PC-3 (cell line): ENCODE measurements around the gene NTHL1. TPM values are rescaled to one million over a fixed set of nuclear protein-coding genes. Genes with fewer than 3 reads are reported as not detected.

Experiments used
- ATAC-seq: fragments of 200-7000 bp; cut with Tn5 transposase; 2 replicates; pipeline ENCODE4 v1.9.1; 2020; ENCODE audit warnings: mild to moderate bottlenecking, moderate library complexity
- BruUV-seq: library from RNA; stranded (reverse); fragments of 400-500 nt; replicated peaks from 2 replicates; lab custom pipeline; 2021; lab: Mats Ljungman, UMichigan
- CTCF ChIA-PET: fragments of 300-600 bp; sonication (Branson Sonifier 250); formaldehyde crosslinking; loops from one replicate; lab custom pipeline; 2022; ENCODE audit warnings: antibody characterized with exemption; lab: Charles Lee
- POLR2A ChIA-PET: fragments of 300-600 bp; sonication (Branson Sonifier 250); formaldehyde crosslinking; loops from one replicate; lab custom pipeline; 2022; ENCODE audit warnings: antibody characterized with exemption; ENCODE audit not compliant: unreplicated experiment; lab: Charles Lee
- DNase-seq: peaks from one replicate; pipeline ENCODE4 v3.0.0-alpha.2; 2015
- H2AFZ ChIP-seq: fragments of 300-600 bp; sonication (generic); 2 replicates; pipeline ENCODE4 v1.6.0; 2016; ENCODE audit warnings: antibody characterized with exemption, low read length
- H3F3A ChIP-seq: fragments of 300-600 bp; sonication (generic); one replicate; pipeline ENCODE4 v1.6.0; 2017; ENCODE audit warnings: antibody characterized with exemption, low read length, control low read depth, mild to moderate bottlenecking; ENCODE audit not compliant: unreplicated experiment
- H3K27ac ChIP-seq: fragments of 300-600 bp; sonication (generic); 2 replicates; pipeline ENCODE4 v1.5.1; 2016; ENCODE audit warnings: mild to moderate bottlenecking, low read length
- H3K27me3 ChIP-seq: fragments of 300-600 bp; sonication (generic); 2 replicates; pipeline ENCODE4 v1.6.1; 2016; ENCODE audit warnings: low read length, mixed read lengths
- H3K36me3 ChIP-seq: fragments of 300-600 bp; sonication (generic); 2 replicates; pipeline ENCODE4 v1.6.1; 2016; ENCODE audit warnings: low read depth, mixed run types, low read length, mixed read lengths
- H3K4me1 ChIP-seq: fragments of 300-600 bp; sonication (generic); 2 replicates; pipeline ENCODE4 v1.5.1; 2016; ENCODE audit warnings: low read length; ENCODE audit not compliant: insufficient read depth
- H3K4me2 ChIP-seq: fragments of 300-600 bp; sonication (generic); 2 replicates; pipeline ENCODE4 v1.6.0; 2016; ENCODE audit warnings: low read length
- H3K4me3 ChIP-seq: fragments of 300-600 bp; sonication (generic); 2 replicates; pipeline ENCODE4 v1.5.1; 2016; ENCODE audit warnings: mild to moderate bottlenecking, low read length, mixed read lengths
- H3K79me2 ChIP-seq: fragments of 300-600 bp; sonication (generic); 2 replicates; pipeline ENCODE4 v1.6.1; 2017; ENCODE audit warnings: low read length, mixed read lengths
- H3K9ac ChIP-seq: fragments of 300-600 bp; sonication (generic); 2 replicates; pipeline ENCODE4 v1.6.0; 2016; ENCODE audit warnings: mild to moderate bottlenecking, low read length
- H3K9me2 ChIP-seq: fragments of 300-600 bp; sonication (generic); replicated peaks from 2 replicates; pipeline ENCODE4 v1.6.1; 2016; ENCODE audit warnings: mixed run types, low read length, mixed read lengths
- H3K9me3 ChIP-seq: fragments of 300-600 bp; sonication (generic); 2 replicates; pipeline ENCODE4 v1.6.1; 2016; ENCODE audit warnings: low read length, mixed read lengths
- H4K20me1 ChIP-seq: fragments of 300-600 bp; sonication (generic); 2 replicates; pipeline ENCODE4 v1.6.1; 2016; ENCODE audit warnings: low read length, mixed read lengths
- CTCF ChIP-seq: fragments of 300-600 bp; sonication (generic); conservative IDR thresholded peaks from 2 replicates; pipeline ENCODE4 v1.5.1; 2017; ENCODE audit warnings: antibody characterized with exemption, low read depth, mild to moderate bottlenecking, low read length
- EZH2 ChIP-seq: fragments of 300-600 bp; sonication (generic); IDR thresholded peaks from one replicate; pipeline ENCODE4 v1.6.1; 2017; ENCODE audit warnings: antibody characterized with exemption, mild to moderate bottlenecking, low read length; ENCODE audit not compliant: unreplicated experiment
- EZH2phosphoT487 ChIP-seq: fragments of 300-600 bp; sonication (generic); IDR thresholded peaks from 2 replicates; pipeline ENCODE4 v1.6.1; 2018; ENCODE audit warnings: mild to moderate bottlenecking, antibody characterized with exemption, low read length, borderline replicate concordance
- intact Hi-C: fragments of 100-400 bp; cut with micrococcal nuclease; formaldehyde crosslinking; loops from 2 replicates; pipeline ENCODE4 v1.9.0; 2023
- total RNA-seq: library from RNA; depleted of rRNA; stranded (reverse); fragments of >200 nt; gene quantifications from 2 replicates; pipeline ENCODE4 v1.2.3, GENCODE V29; 2014

NTHL1 gene
- total RNA-seq, 1 experiment from 2014 or later: 90.1 TPM

GRCh38 chr16:2090777-2091546, 43.3 kb upstream of the NTHL1 start:
- intact Hi-C loops: no loop called here
- H3K27me3 ChIP-seq: no peaks in the 10 kb centered on the region
- ATAC-seq (peak; percentile 87), DNase-seq (peak; percentile 84)
- H3K4me3 ChIP-seq: peak overlapping the region; percentile 48
- H3K4me1 ChIP-seq: peaks cover 8% of the 10 kb centered on the region
- ChIA-PET CTCF (interaction anchor here (0.6 to 0.8 kb wide), 3 partner anchors 45 to 68 kb away, joined by 3 to 15 read pairs (median 5); partner anchors contain the start of gene PKD1), POLR2A (interaction anchor here (0.6 kb wide), 1 partner anchor 52 kb away, joined by 4 read pairs; no protein-coding TSS in a partner anchor)
- H4K20me1 ChIP-seq: no peaks in the 10 kb centered on the region
- H3K9me3 ChIP-seq: no peaks in the 10 kb centered on the region
- peak overlapping the region; percentile 77 for H3K4me2 ChIP-seq
- H2AFZ ChIP-seq: no peak overlapping the region
- H3K9ac ChIP-seq: peak overlapping the region; percentile 40
- no TSS peak for BruUV-seq
- H3K36me3 ChIP-seq: no peaks in the 10 kb centered on the region
- H3K79me2 ChIP-seq: no peaks in the 10 kb centered on the region
- TF ChIP-seq CTCF: peak; percentile 55
- no peak for TF ChIP-seq EZH2
- H3K9me2 ChIP-seq: no peaks in the 10 kb centered on the region
- no peak overlapping the region for H3K27ac ChIP-seq
- no peaks in the 10 kb centered on the region for H3F3A ChIP-seq

GRCh38 chr16:2090481-2090776, 42.8 kb upstream of the NTHL1 start:
- no TSS peak for BruUV-seq
- H3K27me3 ChIP-seq: no peaks in the 10 kb centered on the region
- intact Hi-C loops: no loop called here
- H3K4me1 ChIP-seq: peaks cover 8% of the 10 kb centered on the region
- DNase-seq (no peak), ATAC-seq (no peak)
- H3K4me2 ChIP-seq: peak overlapping the region; percentile 60
- H2AFZ ChIP-seq: no peak overlapping the region
- no peak for TF ChIP-seq CTCF
- no peak for TF ChIP-seq EZH2phosphoT487
- TF ChIP-seq EZH2: no peak
- no peaks in the 10 kb centered on the region for H3K79me2 ChIP-seq
- no peaks in the 10 kb centered on the region for H4K20me1 ChIP-seq
- POLR2A ChIA-PET: interaction anchor here (0.6 kb wide), 1 partner anchor 51 kb away, joined by 4 read pairs; no protein-coding TSS in a partner anchor
- no peaks in the 10 kb centered on the region for H3K36me3 ChIP-seq
- no peaks in the 10 kb centered on the region for H3F3A ChIP-seq
- H3K9me3 ChIP-seq: no peaks in the 10 kb centered on the region
- H3K9ac ChIP-seq: no peak overlapping the region; the same call in 1 of the 2 replicates
- H3K9me2 ChIP-seq: no peaks in the 10 kb centered on the region
- no peak overlapping the region for H3K27ac ChIP-seq
- CTCF ChIA-PET: interaction anchor here (0.6 kb wide), 1 partner anchor 45 kb away, joined by 3 read pairs; the partner anchor contains the start of gene PKD1
- H3K4me3 ChIP-seq: peak overlapping the region; percentile 48
